ENCODE results near the gene RAPGEF1.

DNA sequence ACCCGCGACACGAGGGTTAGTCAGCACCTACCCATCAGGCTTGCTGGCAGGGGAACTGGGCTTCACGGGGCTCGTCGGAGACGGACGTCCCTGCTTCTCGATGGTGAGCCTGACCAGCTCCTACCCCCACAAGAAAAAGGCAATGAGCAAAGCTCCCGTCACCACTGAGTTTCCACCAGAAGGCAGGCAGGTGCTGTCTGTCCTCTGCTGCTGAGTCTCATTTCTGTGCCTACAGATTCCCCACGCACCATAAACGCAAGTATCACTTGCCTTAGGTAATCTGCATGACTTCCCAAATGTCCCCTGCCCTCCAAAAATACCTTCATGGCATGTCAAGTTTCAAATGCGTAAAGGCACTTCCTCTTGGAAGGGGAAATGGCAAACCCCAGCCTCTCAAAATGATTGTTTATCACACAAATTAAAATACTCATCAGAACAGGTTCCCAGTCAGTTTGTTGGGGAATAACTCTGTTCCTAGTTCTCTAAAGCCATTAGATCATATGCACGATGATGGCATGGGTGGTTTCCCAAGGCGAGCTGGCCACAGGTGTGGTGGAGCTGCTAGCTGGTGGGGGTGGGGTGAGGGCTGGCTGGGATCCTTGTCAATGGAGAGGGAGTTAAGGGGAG, 109.6 kb downstream of the RAPGEF1 start:
- TF ChIP-seq ZFX (IDR thresholded peaks at IDR 0.05; ENCODE audit: borderline replicate concordance) = no peak
- TF ChIP-seq, protein P1, sequence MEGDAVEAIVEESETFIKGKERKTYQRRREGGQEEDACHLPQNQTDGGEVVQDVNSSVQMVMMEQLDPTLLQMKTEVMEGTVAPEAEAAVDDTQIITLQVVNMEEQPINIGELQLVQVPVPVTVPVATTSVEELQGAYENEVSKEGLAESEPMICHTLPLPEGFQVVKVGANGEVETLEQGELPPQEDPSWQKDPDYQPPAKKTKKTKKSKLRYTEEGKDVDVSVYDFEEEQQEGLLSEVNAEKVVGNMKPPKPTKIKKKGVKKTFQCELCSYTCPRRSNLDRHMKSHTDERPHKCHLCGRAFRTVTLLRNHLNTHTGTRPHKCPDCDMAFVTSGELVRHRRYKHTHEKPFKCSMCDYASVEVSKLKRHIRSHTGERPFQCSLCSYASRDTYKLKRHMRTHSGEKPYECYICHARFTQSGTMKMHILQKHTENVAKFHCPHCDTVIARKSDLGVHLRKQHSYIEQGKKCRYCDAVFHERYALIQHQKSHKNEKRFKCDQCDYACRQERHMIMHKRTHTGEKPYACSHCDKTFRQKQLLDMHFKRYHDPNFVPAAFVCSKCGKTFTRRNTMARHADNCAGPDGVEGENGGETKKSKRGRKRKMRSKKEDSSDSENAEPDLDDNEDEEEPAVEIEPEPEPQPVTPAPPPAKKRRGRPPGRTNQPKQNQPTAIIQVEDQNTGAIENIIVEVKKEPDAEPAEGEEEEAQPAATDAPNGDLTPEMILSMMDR (IDR thresholded peaks at IDR 0.05) = no peak

Measured in 22Rv1 (cell line).